Neural cell (in vitro differentiated cells): Measurements from ENCODE around the gene TNS3. TPM values are rescaled to one million over a fixed set of nuclear protein-coding genes. Genes with fewer than 3 reads are reported as not detected.

Source experiments
- H2AFZ ChIP-seq: fragments of 200-600, 300-800 bp; sonication (generic), shearing (Covaris generic); 2 replicates; pipeline ENCODE4 v1.6.0; 2014; ENCODE audit warnings: low read depth, mild to moderate bottlenecking, antibody characterized with exemption, low read length, moderate library complexity
- H3F3A ChIP-seq: fragments of 200-600 bp; shearing (Covaris generic); 2 replicates; pipeline ENCODE4 v1.6.1; 2016; ENCODE audit warnings: mild to moderate bottlenecking, moderate library complexity, mixed read lengths, antibody characterized with exemption, low read length; ENCODE audit not compliant: insufficient read depth, poor library complexity, severe bottlenecking
- H3K27ac ChIP-seq: fragments of 200-600, 300-800 bp; sonication (generic), shearing (Covaris generic); 2 replicates; pipeline ENCODE4 v1.5.1; 2014; ENCODE audit warnings: mild to moderate bottlenecking, low read length, moderate library complexity
- H3K27me3 ChIP-seq: fragments of 300-800, 200-600 bp; sonication (generic), shearing (Covaris generic); 2 replicates; pipeline ENCODE4 v1.6.0; 2014; ENCODE audit warnings: mild to moderate bottlenecking, low read depth, low read length, moderate library complexity; ENCODE audit not compliant: insufficient read depth
- H3K36me3 ChIP-seq: fragments of 300-800, 200-600 bp; sonication (generic), shearing (Covaris generic); 2 replicates; pipeline ENCODE4 v1.5.1; 2014; ENCODE audit warnings: mild to moderate bottlenecking, antibody characterized with exemption, low read length, moderate library complexity; ENCODE audit not compliant: insufficient read depth
- H3K4me2 ChIP-seq: fragments of 300-800, 200-600 bp; sonication (generic), shearing (Covaris generic); 2 replicates; pipeline ENCODE4 v1.6.0; 2014; ENCODE audit warnings: mild to moderate bottlenecking, low read length
- H3K4me3 ChIP-seq: fragments of 300-800, 200-600 bp; sonication (generic), shearing (Covaris generic); 2 replicates; pipeline ENCODE4 v1.5.1; 2014; ENCODE audit warnings: mild to moderate bottlenecking, low read length, moderate library complexity
- H3K79me2 ChIP-seq: fragments of 200-600 bp; shearing (Covaris generic); replicated peaks from 2 replicates; pipeline ENCODE4 v1.6.0; 2014; ENCODE audit warnings: mild to moderate bottlenecking, low read length, moderate library complexity; ENCODE audit not compliant: insufficient read depth
- H3K9ac ChIP-seq: fragments of 300-800, 200-600 bp; sonication (generic), shearing (Covaris generic); 2 replicates; pipeline ENCODE4 v1.6.1; 2016; ENCODE audit warnings: mild to moderate bottlenecking, low read length, mixed read lengths
- H3K9me2 ChIP-seq: fragments of 200-600 bp; shearing (Covaris generic); 2 replicates; pipeline ENCODE4 v1.6.1; 2016; ENCODE audit warnings: mild to moderate bottlenecking, low read length, mixed read lengths; ENCODE audit not compliant: insufficient read depth
- H3K9me3 ChIP-seq: fragments of 200-600, 300-800 bp; sonication (generic), shearing (Covaris generic); 2 replicates; pipeline ENCODE4 v1.6.1; 2016; ENCODE audit warnings: mild to moderate bottlenecking, mixed run types, low read length, moderate library complexity, mixed read lengths
- H4K20me1 ChIP-seq: fragments of 200-600 bp; shearing (Covaris generic); 2 replicates; pipeline ENCODE4 v1.6.1; 2016; ENCODE audit warnings: mild to moderate bottlenecking, mixed run types; ENCODE audit not compliant: insufficient read depth
- CTCF ChIP-seq: fragments of 450-650 bp; IDR thresholded peaks from 2 replicates; pipeline ENCODE4 v1.5.1; 2014; ENCODE audit warnings: antibody characterized with exemption, mild to moderate bottlenecking, moderate library complexity; ENCODE audit not compliant: poor library complexity, severe bottlenecking
- EP300 ChIP-seq: fragments of 450-650 bp; conservative IDR thresholded peaks from 2 replicates; pipeline ENCODE4 v1.6.1; 2014; ENCODE audit warnings: antibody characterized with exemption, mild to moderate bottlenecking, moderate library complexity; ENCODE audit not compliant: poor library complexity, severe bottlenecking
- EZH2 ChIP-seq: fragments of 200-600, 300-800 bp; shearing (Covaris generic), sonication (generic); IDR thresholded peaks from 2 replicates; pipeline ENCODE4 v1.6.1; 2014; ENCODE audit warnings: antibody characterized with exemption, low read length, borderline replicate concordance, mild to moderate bottlenecking; ENCODE audit not compliant: insufficient read depth, poor library complexity, severe bottlenecking
- MXI1 ChIP-seq: fragments of 450-650 bp; conservative IDR thresholded peaks from 2 replicates; pipeline ENCODE4 v1.6.1; 2014; ENCODE audit warnings: antibody characterized with exemption, mild to moderate bottlenecking; ENCODE audit not compliant: poor library complexity, severe bottlenecking
- POLR2AphosphoS5 ChIP-seq: IDR thresholded peaks from 2 replicates; pipeline ENCODE4 v1.6.1; 2012
- RAD21 ChIP-seq: fragments of 450-650 bp; conservative IDR thresholded peaks from 2 replicates; pipeline ENCODE4 v1.6.1; 2014; ENCODE audit warnings: antibody characterized with exemption, mild to moderate bottlenecking, moderate library complexity
- REST ChIP-seq: IDR thresholded peaks from 2 replicates; pipeline ENCODE4 v1.6.1; 2012; ENCODE audit warnings: borderline replicate concordance
- SMC3 ChIP-seq: fragments of 450-650 bp; conservative IDR thresholded peaks from 2 replicates; pipeline ENCODE4 v1.6.1; 2014; ENCODE audit warnings: antibody characterized with exemption, mild to moderate bottlenecking, moderate library complexity; ENCODE audit not compliant: poor library complexity
- TAF1 ChIP-seq: IDR thresholded peaks from 2 replicates; pipeline ENCODE4 v1.6.1; 2012; ENCODE audit warnings: low read depth
- polyA plus RNA-seq: library from polyadenylated mRNA; depleted of rRNA; stranded (reverse); fragments of >200 nt; gene quantifications from 2 replicates; pipeline ENCODE4 v1.2.3, GENCODE V29; 2014

TNS3 gene
- polyA plus RNA-seq, 1 donor from 2014 or later = 0.58 TPM

DNA sequence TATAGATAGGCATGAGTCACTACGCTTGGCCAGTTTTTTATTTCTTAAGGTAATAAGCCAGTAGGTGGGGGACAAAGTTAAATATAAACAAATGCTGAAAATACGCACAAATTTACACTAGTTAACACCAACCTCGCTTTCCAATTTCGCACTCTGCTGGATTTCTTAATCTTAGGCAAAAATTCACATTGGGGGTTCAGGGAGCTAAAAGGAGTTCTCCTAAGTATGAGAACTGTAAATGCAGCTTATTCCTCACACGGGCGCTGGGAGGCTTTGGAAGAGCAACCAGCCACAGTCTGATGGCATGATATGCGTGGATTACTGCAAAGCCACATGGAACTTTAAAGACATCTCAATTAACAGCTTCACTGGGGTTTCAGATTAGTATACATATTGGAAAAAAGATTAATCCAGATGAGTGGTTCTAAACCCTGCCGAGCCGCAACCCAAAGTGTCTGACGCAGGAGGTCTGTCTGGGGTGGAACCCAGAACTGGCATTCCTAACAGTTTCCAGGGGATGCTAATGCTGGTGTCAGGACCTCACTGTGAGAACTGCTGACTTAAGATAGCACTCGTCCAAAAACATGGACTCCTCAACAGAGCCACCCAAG, 16.2 kb downstream of the TNS3 start:
- Histone ChIP-seq H3K9me3 (no peaks in the 10 kb centered on the region), H4K20me1 (no peaks in the 10 kb centered on the region), H3K9me2 (no peaks in the 10 kb centered on the region), H3K36me3 (no peaks in the 10 kb centered on the region), H3K9ac (no peak overlapping the region), H3K4me3 (no peak overlapping the region), H2AFZ (no peak overlapping the region), H3K27ac (no peak overlapping the region), H3F3A (no peaks in the 10 kb centered on the region), H3K4me2 (no peak overlapping the region), H3K79me2 (no peaks in the 10 kb centered on the region), H3K27me3 (no peaks in the 10 kb centered on the region)
- TF ChIP-seq REST (no peak), RAD21 (no peak), MXI1 (no peak), POLR2AphosphoS5 (no peak), EZH2 (no peak), SMC3 (no peak), EP300 (no peak), TAF1 (no peak), CTCF (no peak)

DNA sequence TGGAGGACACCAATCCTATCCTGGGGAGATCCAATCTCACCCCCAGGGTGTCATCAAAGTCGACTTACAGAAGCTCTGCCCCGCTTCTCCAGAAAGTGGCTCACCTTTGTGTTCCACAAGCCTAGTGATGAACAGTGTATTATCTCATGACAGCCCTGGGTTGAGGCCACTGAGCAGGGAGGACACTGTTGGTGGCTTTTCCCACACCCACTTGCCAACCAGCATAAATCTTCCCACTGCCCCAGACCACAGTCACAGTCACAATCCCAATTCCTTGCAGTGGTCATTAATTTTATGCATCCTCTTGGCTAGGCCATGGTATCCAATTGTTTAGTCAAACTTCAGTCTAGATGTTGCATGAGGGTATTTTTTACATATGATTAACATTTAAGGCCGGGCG, 18.4 kb downstream of the TNS3 start:
- H3K4me2 ChIP-seq = no peak overlapping the region
- no peaks in the 10 kb centered on the region for H3K79me2 ChIP-seq
- H3K4me3 ChIP-seq = no peak overlapping the region
- H2AFZ ChIP-seq = no peak overlapping the region
- H3K36me3 ChIP-seq = no peaks in the 10 kb centered on the region
- H3K9me3 ChIP-seq = no peaks in the 10 kb centered on the region
- H3F3A ChIP-seq = no peaks in the 10 kb centered on the region
- H3K9me2 ChIP-seq = no peaks in the 10 kb centered on the region
- H3K9ac ChIP-seq = no peak overlapping the region
- H4K20me1 ChIP-seq = no peaks in the 10 kb centered on the region
- H3K27ac ChIP-seq = no peak overlapping the region
- no peaks in the 10 kb centered on the region for H3K27me3 ChIP-seq
- TF ChIP-seq MXI1 = no peak
- TF ChIP-seq POLR2AphosphoS5 = no peak
- no peak for TF ChIP-seq CTCF
- no peak for TF ChIP-seq RAD21
- no peak for TF ChIP-seq SMC3
- no peak for TF ChIP-seq EP300
- no peak for TF ChIP-seq EZH2
- no peak for TF ChIP-seq TAF1
- TF ChIP-seq REST = no peak
